Measurements from ENCODE around the gene DCAF7. TPM values are rescaled to one million over a fixed set of nuclear protein-coding genes. Genes with fewer than 3 reads are reported as not detected.

Gene DCAF7
- total and polyA plus RNA-seq, 7 donors, result 10.6 to 30.2 (median 25.1) TPM

GRCh38 chr17:63635290-63635689, 85.0 kb downstream of the DCAF7 start:
- TF ChIP-seq CTCF (IDR thresholded peaks at IDR 0.05), result no peak
- Histone ChIP-seq H3K27ac (peak overlapping the region; percentile 56), H3K36me3 (ENCODE audit: insufficient read depth in 1 of 2, low read depth in 1 of 2) (peaks cover 0 to 53% of the 10 kb centered on the region in 2 donors), H3K9me3 (no peaks in the 10 kb centered on the region), H3K4me1 (peaks cover 31% of the 10 kb centered on the region), H3K4me3 (no peak overlapping the region), H3K27me3 (ENCODE audit: insufficient read depth in 3 of 3, low read length in 2 of 3) (no peaks in the 10 kb centered on the region)
- no peak for ATAC-seq
- intact Hi-C loops (cut with DNase I), result no loop called here
- WGBS, 3 donors, result 53 to 69% (median 57%) methylated on average over 2 of the region's 2 CpGs
- DNase-seq, result no peak

- 35 to 40% (median 37%) methylated on average over 2 of the region's 2 CpGs for WGBS, 3 donors
- DNase-seq (no peak), ATAC-seq (peak in 2 of 4 donors; percentile 49 to 61)
- peaks cover 28% of the 10 kb centered on the region for H3K4me1 ChIP-seq
- TF ChIP-seq CTCF (IDR thresholded peaks at IDR 0.05), result no peak
- no peaks in the 10 kb centered on the region for H3K27me3 ChIP-seq (ENCODE audit: insufficient read depth in 3 of 3, low read length in 2 of 3)
- H3K27ac ChIP-seq, result peak overlapping the region; percentile 56
- no peak overlapping the region for H3K4me3 ChIP-seq
- H3K9me3 ChIP-seq, result no peaks in the 10 kb centered on the region
- H3K36me3 ChIP-seq (ENCODE audit: insufficient read depth in 1 of 2, low read depth in 1 of 2), result peaks cover 0 to 53% of the 10 kb centered on the region in 2 donors
- intact Hi-C loops (cut with DNase I), result no loop called here
These were observed 85.5 kb downstream of the DCAF7 start for GRCh38 chr17:63635787-63636186.

GRCh38 chr17:63639125-63639524, 88.8 kb downstream of the DCAF7 start:
- H3K27me3 ChIP-seq (ENCODE audit: insufficient read depth in 3 of 3, low read length in 2 of 3), result no peaks in the 10 kb centered on the region
- 18 to 30% (median 21%) methylated on average over 1 of the region's 1 CpG for whole genome bisulfite sequencing, 3 donors
- no peaks in the 10 kb centered on the region for H3K9me3 ChIP-seq
- intact Hi-C loops (cut with DNase I), result no loop called here
- H3K4me1 ChIP-seq, result peaks cover 24% of the 10 kb centered on the region
- H3K36me3 ChIP-seq (ENCODE audit: insufficient read depth in 1 of 2, low read depth in 1 of 2), result peaks cover 0 to 53% of the 10 kb centered on the region in 2 donors
- ATAC-seq (no peak), DNase-seq (no peak)
- TF ChIP-seq CTCF (IDR thresholded peaks at IDR 0.05), result no peak
- no peak overlapping the region for H3K27ac ChIP-seq
- no peak overlapping the region for H3K4me3 ChIP-seq

GRCh38 chr17:63640038-63640437, 89.8 kb downstream of the DCAF7 start:
- H3K4me1 ChIP-seq, result peaks cover 21% of the 10 kb centered on the region
- intact Hi-C loops (cut with DNase I), result no loop called here
- no peak for DNase-seq
- no peak overlapping the region for H3K4me3 ChIP-seq
- WGBS, 3 donors, result 90 to 98% (median 98%) methylated on average over 4 of the region's 4 CpGs
- peaks cover 0 to 45% of the 10 kb centered on the region in 2 donors for H3K36me3 ChIP-seq (ENCODE audit: insufficient read depth in 1 of 2, low read depth in 1 of 2)
- H3K9me3 ChIP-seq, result no peaks in the 10 kb centered on the region
- H3K27me3 ChIP-seq (ENCODE audit: insufficient read depth in 3 of 3, low read length in 2 of 3), result no peaks in the 10 kb centered on the region
- ATAC-seq, result no peak
- no peak for TF ChIP-seq CTCF (IDR thresholded peaks at IDR 0.05)
- H3K27ac ChIP-seq, result no peak overlapping the region
